D721Med (cell line): ENCODE measurements around the gene MBD3L5.
"Not testable (repeated sequence)": the region's sequence is repeated elsewhere in the genome, so short reads cannot be mapped to it uniquely, and the experiment has no call there.

ENCODE experiments used
- DNase-seq: peaks from one replicate; pipeline ENCODE4 v3.0.0; 2011; ENCODE audit warnings: low spot score; ENCODE audit not compliant: insufficient read length
- FAIRE-seq: peaks from 2 replicates; lab custom pipeline; 2011; peaks lifted over from hg19 to GRCh38; lab: Jason Lieb, UNC
- TF ChIP-seq, protein P1 (sequence below): IDR thresholded peaks from 2 replicates; pipeline ENCODE4 v1.5.1; 2012; ENCODE audit warnings: mild to moderate bottlenecking, control low read depth; ENCODE audit not compliant: insufficient read depth; ENCODE audit errors: missing control alignments

MBD3L5 gene

DNA sequence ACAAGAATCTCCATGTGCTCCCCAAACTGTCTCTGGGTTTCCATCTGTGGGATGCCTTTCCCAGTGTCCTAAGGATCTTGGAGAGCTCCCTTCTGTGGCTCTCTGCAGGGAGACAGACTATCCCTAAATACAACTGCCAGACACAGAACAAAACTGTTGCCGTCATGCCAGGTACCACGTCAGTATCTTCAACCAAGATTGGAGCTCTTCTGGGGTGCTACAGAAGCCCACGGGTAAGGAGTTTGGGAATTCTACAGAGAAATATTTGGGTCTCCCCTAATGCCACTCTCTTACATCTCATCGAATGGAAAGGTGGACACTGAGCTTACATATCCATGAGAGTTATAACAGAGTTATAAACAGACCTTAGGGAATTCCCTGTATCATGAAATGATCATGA is 33.0 kb downstream of the MBD3L5 start:
- FAIRE-seq (no peak), DNase-seq (no peak)
- TF ChIP-seq, protein P1, sequence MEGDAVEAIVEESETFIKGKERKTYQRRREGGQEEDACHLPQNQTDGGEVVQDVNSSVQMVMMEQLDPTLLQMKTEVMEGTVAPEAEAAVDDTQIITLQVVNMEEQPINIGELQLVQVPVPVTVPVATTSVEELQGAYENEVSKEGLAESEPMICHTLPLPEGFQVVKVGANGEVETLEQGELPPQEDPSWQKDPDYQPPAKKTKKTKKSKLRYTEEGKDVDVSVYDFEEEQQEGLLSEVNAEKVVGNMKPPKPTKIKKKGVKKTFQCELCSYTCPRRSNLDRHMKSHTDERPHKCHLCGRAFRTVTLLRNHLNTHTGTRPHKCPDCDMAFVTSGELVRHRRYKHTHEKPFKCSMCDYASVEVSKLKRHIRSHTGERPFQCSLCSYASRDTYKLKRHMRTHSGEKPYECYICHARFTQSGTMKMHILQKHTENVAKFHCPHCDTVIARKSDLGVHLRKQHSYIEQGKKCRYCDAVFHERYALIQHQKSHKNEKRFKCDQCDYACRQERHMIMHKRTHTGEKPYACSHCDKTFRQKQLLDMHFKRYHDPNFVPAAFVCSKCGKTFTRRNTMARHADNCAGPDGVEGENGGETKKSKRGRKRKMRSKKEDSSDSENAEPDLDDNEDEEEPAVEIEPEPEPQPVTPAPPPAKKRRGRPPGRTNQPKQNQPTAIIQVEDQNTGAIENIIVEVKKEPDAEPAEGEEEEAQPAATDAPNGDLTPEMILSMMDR, result no peak

DNA sequence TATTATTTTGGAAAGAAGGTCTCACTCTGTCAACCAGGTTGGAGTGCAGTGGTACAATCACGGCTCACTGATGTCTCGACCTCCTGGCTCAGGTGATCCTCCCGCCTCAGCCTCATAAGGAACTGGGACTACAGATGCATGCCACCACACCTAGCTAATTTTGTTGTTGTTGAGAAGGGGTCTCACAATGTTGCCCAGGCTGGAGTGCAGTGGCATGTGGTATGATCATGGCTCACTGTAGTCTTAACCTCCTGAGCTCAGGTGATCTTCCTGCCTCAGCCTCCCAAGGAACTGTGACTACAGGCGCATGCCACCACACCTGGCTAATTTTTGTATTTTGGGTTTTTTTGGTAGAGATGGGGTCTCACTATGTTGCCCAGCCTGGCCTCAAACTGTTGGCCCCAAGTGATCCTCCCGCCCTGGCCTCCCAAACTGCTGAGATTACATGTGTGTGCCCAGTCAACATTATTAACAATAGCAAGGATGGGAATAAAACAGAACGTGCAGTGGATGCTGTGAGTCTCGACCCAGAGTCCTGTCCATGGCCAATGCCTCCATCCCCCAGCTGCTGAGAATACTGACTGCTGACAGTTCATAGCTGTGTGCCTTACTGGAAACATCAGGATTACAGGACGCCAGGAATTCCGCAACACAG is 33.5 kb downstream of the MBD3L5 start:
- TF ChIP-seq, protein P1, result no peak
- FAIRE-seq, result no peak
- no peak for DNase-seq

DNA sequence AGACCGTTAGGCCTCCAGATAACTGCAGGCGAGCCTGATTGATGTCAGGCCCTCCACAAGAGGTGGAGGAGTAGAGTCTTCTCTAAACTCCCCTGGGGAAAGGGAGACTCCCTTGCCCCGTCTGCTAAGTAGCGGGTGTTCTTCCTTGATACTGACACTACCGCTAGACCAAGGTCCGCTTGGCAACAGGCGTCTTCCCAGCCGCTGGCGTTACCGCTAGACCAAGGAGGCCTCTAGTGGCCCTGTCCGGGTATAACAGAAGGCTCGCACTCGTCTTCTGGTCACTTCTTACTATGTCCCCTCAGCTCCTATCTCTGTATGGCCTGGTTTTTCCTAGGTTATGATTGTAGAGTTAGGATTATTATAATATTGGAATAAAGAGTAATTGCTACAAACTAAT is 36.7 kb downstream of the MBD3L5 start:
- DNase-seq, result not testable (repeated sequence)

DNA sequence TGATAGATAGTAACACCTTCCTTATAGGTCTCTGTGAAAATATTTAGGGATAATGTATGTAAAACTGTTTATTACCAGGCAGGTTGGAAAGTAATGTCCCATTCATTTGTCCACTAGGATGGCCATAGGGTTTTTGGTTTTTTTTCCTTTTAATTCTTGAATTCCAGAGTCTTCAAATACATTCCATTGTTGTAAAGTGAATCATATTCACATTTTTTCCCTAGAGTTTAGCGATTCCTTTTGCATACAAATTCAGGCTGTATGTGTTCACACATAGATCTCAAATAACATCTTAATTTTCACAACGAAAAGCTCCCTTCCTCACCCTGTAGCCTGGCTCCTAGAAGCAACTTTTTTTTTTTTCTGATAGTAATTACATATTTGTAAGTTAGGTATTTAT is 37.3 kb downstream of the MBD3L5 start:
- no peak for DNase-seq
- TF ChIP-seq, protein P1, result no peak

More for the DNA sequence above, 36.7 kb downstream of the MBD3L5 start:
- FAIRE-seq, result not testable (repeated sequence)

DNA sequence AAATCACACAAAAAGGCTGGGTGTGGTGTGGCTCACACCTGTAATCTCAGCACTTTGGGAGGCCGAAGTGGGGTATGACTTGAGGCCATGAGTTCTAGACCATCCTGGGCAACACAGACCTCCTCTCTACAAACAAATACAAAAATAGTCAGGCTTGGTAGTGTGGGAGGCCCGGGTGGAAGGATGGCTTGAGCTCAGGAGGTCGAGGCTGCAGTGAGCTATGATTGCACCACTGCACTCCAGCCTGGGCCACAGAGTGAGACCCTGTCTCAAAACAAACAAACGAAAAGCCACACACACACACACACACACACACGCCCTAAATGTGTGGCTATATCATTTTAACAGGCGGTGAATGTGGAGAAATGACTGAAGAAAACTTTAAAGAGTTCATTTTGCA is 38.2 kb downstream of the MBD3L5 start:
- FAIRE-seq (no peak), DNase-seq (no peak)
- TF ChIP-seq, protein P1, result no peak

More for the DNA sequence above, 37.3 kb downstream of the MBD3L5 start:
- FAIRE-seq, result no peak

DNA sequence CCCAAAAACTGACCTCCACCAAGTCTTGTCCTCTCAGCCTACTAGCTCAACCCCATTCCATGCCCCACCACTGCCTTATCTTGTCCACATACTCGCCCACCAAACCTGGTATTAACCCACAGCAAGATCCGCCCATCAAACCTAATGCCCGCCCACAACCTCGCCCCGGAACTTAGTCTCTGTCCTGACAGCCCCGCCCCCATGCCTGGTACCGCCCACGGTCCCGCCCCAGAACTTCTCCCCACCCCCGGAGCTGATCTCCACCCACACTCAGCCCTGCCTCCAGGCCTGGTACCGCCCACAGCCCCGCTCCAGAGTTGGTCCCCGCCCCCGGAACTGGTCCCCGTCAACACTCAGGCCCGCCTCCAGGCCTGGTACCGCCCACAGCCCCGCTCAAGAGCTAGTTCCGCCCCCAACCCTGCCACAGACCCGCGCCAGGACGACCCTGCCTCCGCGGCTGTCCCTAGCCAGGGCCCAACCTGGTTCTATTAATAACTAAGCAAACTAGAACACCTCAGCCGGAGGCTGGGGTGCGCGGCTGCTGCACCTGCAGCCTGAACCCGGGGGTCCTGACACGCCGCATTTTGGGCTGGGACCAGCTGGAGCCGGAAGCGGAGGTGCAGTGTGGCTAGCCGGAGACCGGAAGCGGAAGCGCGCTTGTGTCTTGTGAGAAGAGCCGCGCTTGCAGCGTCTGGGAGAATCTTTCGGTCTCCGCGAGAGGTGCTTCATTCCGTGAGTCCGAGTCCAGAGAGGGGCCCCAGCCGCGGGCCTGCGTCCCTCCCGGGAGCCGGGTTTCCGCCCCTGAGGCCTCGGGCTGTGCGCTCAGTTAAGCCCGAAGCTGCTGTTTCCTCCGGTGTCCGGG is 38.9 kb downstream of the MBD3L5 start, which contains the start of gene ZNF557:
Gene ZNF557 (plus strand): TSS at position 662 of the 862 bp plus-strand sequence. CDS start 5,372 bp downstream, outside the sequence.
- no peak for FAIRE-seq
- peak; percentile 70 for DNase-seq
- TF ChIP-seq, protein P1, result no peak

DNA sequence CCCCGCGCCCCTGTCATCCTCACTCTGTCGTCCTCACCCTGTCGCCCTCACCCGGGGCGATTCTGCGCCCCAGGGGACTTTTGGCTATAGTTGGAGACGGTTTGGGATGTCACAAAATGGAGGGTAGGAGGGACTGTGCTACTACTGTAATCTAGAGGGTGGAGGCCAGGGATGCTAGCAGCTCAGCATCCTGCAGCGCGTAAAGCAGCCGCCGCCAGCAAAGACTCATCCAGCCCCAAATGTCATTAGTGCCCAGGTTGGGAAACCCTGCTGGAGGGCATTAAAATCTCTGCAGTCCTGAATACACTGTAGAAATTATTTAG is 39.5 kb downstream of the MBD3L5 start:
- FAIRE-seq (no peak), DNase-seq (no peak)
- TF ChIP-seq, protein P1, result no peak
